Gastrocnemius medialis (tissue), 4 donors: ENCODE data around the gene SP140.

Source experiments
- POLR2A ChIP-seq, 2 donors: fragments of 450-650 bp; IDR thresholded peaks; one replicate each; pipeline ENCODE4 v1.6.1; 2017; ENCODE audit warnings: antibody characterized with exemption in 2 of 2, mild to moderate bottlenecking in 2 of 2, moderate library complexity in 2 of 2
- TF ChIP-seq, protein P1 (sequence below), 5 experiments: fragments of 450-650 bp in 3 of 5; fragments of 200-600 bp in 2 of 5; sonication (generic) in 2 of 5; IDR thresholded peaks in 4 of 5; conservative IDR thresholded peaks in 1 of 5; 1 replicate in 4 of 5; 2 replicates in 1 of 5; pipeline ENCODE4 v1.5.1; 2016 to 2019; ENCODE audit warnings: antibody characterized with exemption in 5 of 5, mild to moderate bottlenecking in 3 of 5, moderate library complexity in 3 of 5

- TF ChIP-seq, protein P1, sequence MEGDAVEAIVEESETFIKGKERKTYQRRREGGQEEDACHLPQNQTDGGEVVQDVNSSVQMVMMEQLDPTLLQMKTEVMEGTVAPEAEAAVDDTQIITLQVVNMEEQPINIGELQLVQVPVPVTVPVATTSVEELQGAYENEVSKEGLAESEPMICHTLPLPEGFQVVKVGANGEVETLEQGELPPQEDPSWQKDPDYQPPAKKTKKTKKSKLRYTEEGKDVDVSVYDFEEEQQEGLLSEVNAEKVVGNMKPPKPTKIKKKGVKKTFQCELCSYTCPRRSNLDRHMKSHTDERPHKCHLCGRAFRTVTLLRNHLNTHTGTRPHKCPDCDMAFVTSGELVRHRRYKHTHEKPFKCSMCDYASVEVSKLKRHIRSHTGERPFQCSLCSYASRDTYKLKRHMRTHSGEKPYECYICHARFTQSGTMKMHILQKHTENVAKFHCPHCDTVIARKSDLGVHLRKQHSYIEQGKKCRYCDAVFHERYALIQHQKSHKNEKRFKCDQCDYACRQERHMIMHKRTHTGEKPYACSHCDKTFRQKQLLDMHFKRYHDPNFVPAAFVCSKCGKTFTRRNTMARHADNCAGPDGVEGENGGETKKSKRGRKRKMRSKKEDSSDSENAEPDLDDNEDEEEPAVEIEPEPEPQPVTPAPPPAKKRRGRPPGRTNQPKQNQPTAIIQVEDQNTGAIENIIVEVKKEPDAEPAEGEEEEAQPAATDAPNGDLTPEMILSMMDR (IDR thresholded peaks at IDR 0.05 in 4 of 5, conservative IDR thresholded peaks at IDR 0.05 in 1 of 5) = no peak
- TF ChIP-seq POLR2A (IDR thresholded peaks at IDR 0.05) = no peak
Observed at GRCh38 chr2:230176996-230177395, 48.5 kb upstream of the SP140 start.
